GM12878 (cell line): Measurements from ENCODE around the gene SHROOM1. TPM values are rescaled to one million over a fixed set of nuclear protein-coding genes. Genes with fewer than 3 reads are reported as not detected.

Experiments used
- ATAC-seq: fragments of 200-7000 bp; cut with Tn5 transposase; 3 replicates; pipeline ENCODE4 v1.9.1; 2020; ENCODE audit warnings: mild to moderate bottlenecking, moderate library complexity
- BruUV-seq: library from RNA; stranded (reverse); fragments of 400-500 nt; replicated peaks from 2 replicates; lab custom pipeline; 2021; lab: Mats Ljungman, UMichigan
- CTCF ChIA-PET: fragments of 300-600 bp; sonication (Branson Sonifier 250); formaldehyde crosslinking; extraction: SDS; loops from one replicate; lab custom pipeline; 2021; ENCODE audit warnings: inconsistent platforms; lab: Yijun Ruan, JAX
- POLR2A ChIA-PET: fragments of 350-600 bp; formaldehyde crosslinking; extraction: SDS; loops from one replicate; lab custom pipeline; 2021; ENCODE audit warnings: inconsistent platforms; lab: Charles Lee
- RAD21 ChIA-PET: fragments of 300-600 bp; sonication (Branson Sonifier 250); formaldehyde crosslinking; loops from one replicate; lab custom pipeline; 2023; ENCODE audit warnings: antibody characterized with exemption; ENCODE audit not compliant: unreplicated experiment; lab: Charles Lee
- SMC1A ChIA-PET: fragments of 300-600 bp; sonication (Branson Sonifier 250); formaldehyde crosslinking; loops from one replicate; lab custom pipeline; 2023; ENCODE audit not compliant: unreplicated experiment, uncharacterized antibody; lab: Charles Lee
- DNase-seq: peaks from one replicate; pipeline ENCODE4 v3.0.0-alpha.2; 2011; ENCODE audit warnings: low read depth, low spot score
- FAIRE-seq: peaks from 3 replicates; lab custom pipeline; 2011; peaks lifted over from hg19 to GRCh38; lab: Jason Lieb, UNC
- H2AFZ ChIP-seq: 2 replicates; pipeline ENCODE4 v1.6.0; 2011; ENCODE audit warnings: low read depth, low read length, control low read depth; ENCODE audit not compliant: control insufficient read depth
- H3K27ac ChIP-seq: 2 replicates; pipeline ENCODE4 v1.5.1; 2011; ENCODE audit warnings: control low read depth; ENCODE audit not compliant: control insufficient read depth, insufficient read depth
- H3K27me3 ChIP-seq, 2 experiments: replicated peaks in 1 of 2; 2 replicates each; pipeline versions ENCODE4 v1.6.0 to v1.6.1; 2011; ENCODE audit warnings: low read length in 1 of 2; ENCODE audit not compliant: control insufficient read depth in 2 of 2, insufficient read depth in 2 of 2
- H3K36me3 ChIP-seq, 2 experiments: 2 replicates each; pipeline ENCODE4 v1.5.1; 2011; ENCODE audit warnings: low read length in 1 of 2; ENCODE audit not compliant: control insufficient read depth in 2 of 2, insufficient read depth in 2 of 2
- H3K4me1 ChIP-seq: 2 replicates; pipeline ENCODE4 v1.6.1; 2011; ENCODE audit warnings: mild to moderate bottlenecking, low read length, moderate library complexity, mixed read lengths; ENCODE audit not compliant: control insufficient read depth, insufficient read depth
- H3K4me2 ChIP-seq: 2 replicates; pipeline ENCODE4 v1.6.0; 2011; ENCODE audit warnings: control low read depth; ENCODE audit not compliant: control insufficient read depth, insufficient read depth
- H3K4me3 ChIP-seq: fragments of 200-600 bp; sonication (generic); 2 replicates; pipeline ENCODE4 v1.5.1; 2016
- H3K79me2 ChIP-seq: 2 replicates; pipeline ENCODE4 v1.6.0; 2011; ENCODE audit warnings: low read length; ENCODE audit not compliant: control insufficient read depth, insufficient read depth
- H3K9ac ChIP-seq: 2 replicates; pipeline ENCODE4 v1.8.0; 2011; ENCODE audit warnings: low read length, control low read depth, mixed read lengths; ENCODE audit not compliant: control insufficient read depth, insufficient read depth
- H3K9me3 ChIP-seq: replicated peaks from 3 replicates; pipeline ENCODE4 v1.5.1; 2011; ENCODE audit warnings: mild to moderate bottlenecking, low read length; ENCODE audit not compliant: control insufficient read depth, insufficient read depth
- H4K20me1 ChIP-seq: 2 replicates; pipeline ENCODE4 v1.6.0; 2011; ENCODE audit not compliant: control insufficient read depth, insufficient read depth
- KDM1A ChIP-seq: fragments of 200-600 bp; sonication (generic); IDR thresholded peaks from 2 replicates; pipeline ENCODE4 v1.6.1; 2016; ENCODE audit warnings: borderline replicate concordance
- KLF5 ChIP-seq: fragments of 450-650 bp; IDR thresholded peaks from 2 replicates; pipeline ENCODE4 v1.6.1; 2014; ENCODE audit warnings: mild to moderate bottlenecking; ENCODE audit not compliant: partially characterized antibody
- RELA ChIP-seq: fragments of 450-650 bp; IDR thresholded peaks from 2 replicates; pipeline ENCODE4 v1.8.0; 2014; ENCODE audit warnings: borderline replicate concordance; ENCODE audit not compliant: partially characterized antibody
- SP1 ChIP-seq: IDR thresholded peaks from one replicate; pipeline ENCODE4 v1.6.1; 2011; ENCODE audit warnings: low read depth, low read length
- WRNIP1 ChIP-seq: IDR thresholded peaks from 2 replicates; pipeline ENCODE4 v1.6.1; 2011; ENCODE audit warnings: low read depth, low read length, improper control_type of control experiment, borderline replicate concordance
- WGBS: methylation state at CpG from one replicate; pipeline ENCODE4 v1.1.6; 2016; ENCODE audit warnings: low lambda C conversion rate; ENCODE audit not compliant: insufficient replicate concordance, insufficient coverage; ENCODE audit errors: missing lambda C conversion rate; 5-methylcytosine and 5-hydroxymethylcytosine counted together
- in situ Hi-C: fragments of 300-500 bp; cut with MboI; formaldehyde crosslinking; loops from 9 replicates; pipeline ENCODE4 v1.14.3; 2018; ENCODE audit warnings: mixed read lengths
- intact Hi-C: fragments of 100-400 bp; cut with micrococcal nuclease; formaldehyde crosslinking; loops from one replicate; pipeline ENCODE4 v1.14.2; 2022; ENCODE audit not compliant: unreplicated experiment
- polyA plus RNA-seq, 11 experiments: library from polyadenylated mRNA; depleted of rRNA in 4 of 11; unstranded in 6 of 11; stranded (reverse) in 5 of 11; fragments of >200 nt; fragmentation: Nextera tagmentation in 4 of 11; fragmentation: Illumina TruSeq in 1 of 11; extraction: Ambion mirVana in 4 of 11; extraction: Trizol in 1 of 11; gene quantifications; 1 replicate in 1 of 11; 2 replicates in 10 of 11; pipeline versions ENCODE4 v1.2.1 to v1.2.3, GENCODE V29; 2011 to 2016; ENCODE audit warnings: inconsistent platforms in 2 of 11, missing spikeins in 2 of 11, low read depth in 1 of 11
- total RNA-seq, 4 experiments: library from RNA; depleted of rRNA in 3 of 4; stranded (reverse); fragments of >200 nt in 3 of 4; fragmentation: Illumina TruSeq in 1 of 4; extraction: Trizol in 1 of 4; gene quantifications; 2 replicates each; pipeline versions ENCODE4 v1.2.1 to v1.2.3, GENCODE V29; 2013 to 2021
- TF ChIP-seq, protein P1 (sequence below): fragments of 450-650 bp; IDR thresholded peaks from 2 replicates; pipeline ENCODE4 v1.6.1; 2017; ENCODE audit warnings: mild to moderate bottlenecking, moderate library complexity
- TF ChIP-seq, protein P2 (sequence below): IDR thresholded peaks from 2 replicates; pipeline ENCODE4 v1.6.1; 2012; ENCODE audit warnings: low read depth, low read length, improper control_type of control experiment
- TF ChIP-seq, protein P3 (sequence below): IDR thresholded peaks from 2 replicates; pipeline ENCODE4 v1.6.1; 2012; ENCODE audit warnings: improper control_type of control experiment, low read depth, low read length; ENCODE audit not compliant: insufficient replicate concordance
- TF ChIP-seq, protein P4 (sequence below): fragments of 450-650 bp; IDR thresholded peaks from 2 replicates; pipeline ENCODE4 v1.6.1; 2017; ENCODE audit warnings: low read depth, mild to moderate bottlenecking, moderate library complexity

SHROOM1 gene
- total and polyA plus RNA-seq, 10 of the 15 experiments (the other 5 are each of a cell fraction or from before 2014, with no cell fraction given) = 0.05 to 3.9 (median 1.3) TPM

DNA sequence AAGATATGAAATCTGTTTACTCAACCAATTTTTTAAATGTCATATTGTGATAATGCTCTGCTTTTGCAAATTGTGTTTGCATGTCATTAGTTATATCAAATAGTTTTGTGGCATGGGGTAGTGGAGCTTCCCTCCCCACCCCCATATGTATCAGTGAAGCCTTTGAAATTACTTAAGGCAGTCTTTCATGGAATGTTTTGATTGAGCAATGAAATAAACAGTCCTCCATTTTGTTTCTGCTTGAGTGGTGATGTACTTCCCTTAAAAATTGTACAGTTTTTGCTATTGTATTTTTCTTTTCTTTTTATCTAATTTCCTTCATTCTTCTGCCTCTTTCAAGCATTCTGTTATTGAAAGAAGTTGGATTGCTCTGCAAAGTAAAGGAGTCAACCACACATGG is 13.9 kb downstream of the SHROOM1 start (continued):
- TF ChIP-seq, protein P1, sequence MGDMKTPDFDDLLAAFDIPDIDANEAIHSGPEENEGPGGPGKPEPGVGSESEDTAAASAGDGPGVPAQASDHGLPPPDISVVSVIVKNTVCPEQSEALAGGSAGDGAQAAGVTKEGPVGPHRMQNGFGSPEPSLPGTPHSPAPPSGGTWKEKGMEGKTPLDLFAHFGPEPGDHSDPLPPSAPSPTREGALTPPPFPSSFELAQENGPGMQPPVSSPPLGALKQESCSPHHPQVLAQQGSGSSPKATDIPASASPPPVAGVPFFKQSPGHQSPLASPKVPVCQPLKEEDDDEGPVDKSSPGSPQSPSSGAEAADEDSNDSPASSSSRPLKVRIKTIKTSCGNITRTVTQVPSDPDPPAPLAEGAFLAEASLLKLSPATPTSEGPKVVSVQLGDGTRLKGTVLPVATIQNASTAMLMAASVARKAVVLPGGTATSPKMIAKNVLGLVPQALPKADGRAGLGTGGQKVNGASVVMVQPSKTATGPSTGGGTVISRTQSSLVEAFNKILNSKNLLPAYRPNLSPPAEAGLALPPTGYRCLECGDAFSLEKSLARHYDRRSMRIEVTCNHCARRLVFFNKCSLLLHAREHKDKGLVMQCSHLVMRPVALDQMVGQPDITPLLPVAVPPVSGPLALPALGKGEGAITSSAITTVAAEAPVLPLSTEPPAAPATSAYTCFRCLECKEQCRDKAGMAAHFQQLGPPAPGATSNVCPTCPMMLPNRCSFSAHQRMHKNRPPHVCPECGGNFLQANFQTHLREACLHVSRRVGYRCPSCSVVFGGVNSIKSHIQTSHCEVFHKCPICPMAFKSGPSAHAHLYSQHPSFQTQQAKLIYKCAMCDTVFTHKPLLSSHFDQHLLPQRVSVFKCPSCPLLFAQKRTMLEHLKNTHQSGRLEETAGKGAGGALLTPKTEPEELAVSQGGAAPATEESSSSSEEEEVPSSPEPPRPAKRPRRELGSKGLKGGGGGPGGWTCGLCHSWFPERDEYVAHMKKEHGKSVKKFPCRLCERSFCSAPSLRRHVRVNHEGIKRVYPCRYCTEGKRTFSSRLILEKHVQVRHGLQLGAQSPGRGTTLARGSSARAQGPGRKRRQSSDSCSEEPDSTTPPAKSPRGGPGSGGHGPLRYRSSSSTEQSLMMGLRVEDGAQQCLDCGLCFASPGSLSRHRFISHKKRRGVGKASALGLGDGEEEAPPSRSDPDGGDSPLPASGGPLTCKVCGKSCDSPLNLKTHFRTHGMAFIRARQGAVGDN = no peak

DNA sequence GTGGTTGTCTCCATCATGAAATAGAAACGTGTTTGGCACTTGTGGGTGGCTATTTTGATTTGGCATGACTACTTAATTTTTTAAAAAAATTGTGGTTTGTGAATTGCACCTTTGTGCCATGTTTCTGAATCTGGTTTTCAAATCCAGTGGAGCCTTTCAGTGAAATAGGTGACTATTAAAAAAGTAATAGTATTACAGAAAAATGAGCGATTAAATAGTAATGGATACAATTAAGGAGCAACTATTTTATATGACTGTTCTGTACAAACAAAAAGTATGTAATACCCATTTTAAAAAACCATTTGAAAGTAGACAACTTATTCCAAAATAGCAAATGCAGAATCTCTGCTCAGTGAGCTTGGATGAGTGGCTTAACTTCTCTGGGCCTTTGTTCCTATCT is 14.4 kb downstream of the SHROOM1 start:
- FAIRE-seq = no peak
- no peak for TF ChIP-seq KDM1A
- TF ChIP-seq, protein P2, sequence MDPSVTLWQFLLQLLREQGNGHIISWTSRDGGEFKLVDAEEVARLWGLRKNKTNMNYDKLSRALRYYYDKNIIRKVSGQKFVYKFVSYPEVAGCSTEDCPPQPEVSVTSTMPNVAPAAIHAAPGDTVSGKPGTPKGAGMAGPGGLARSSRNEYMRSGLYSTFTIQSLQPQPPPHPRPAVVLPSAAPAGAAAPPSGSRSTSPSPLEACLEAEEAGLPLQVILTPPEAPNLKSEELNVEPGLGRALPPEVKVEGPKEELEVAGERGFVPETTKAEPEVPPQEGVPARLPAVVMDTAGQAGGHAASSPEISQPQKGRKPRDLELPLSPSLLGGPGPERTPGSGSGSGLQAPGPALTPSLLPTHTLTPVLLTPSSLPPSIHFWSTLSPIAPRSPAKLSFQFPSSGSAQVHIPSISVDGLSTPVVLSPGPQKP = no peak
- TF ChIP-seq SP1 = no peak
- TF ChIP-seq WRNIP1 = no peak
- no peak for TF ChIP-seq RELA
- TF ChIP-seq KLF5 = no peak
- TF ChIP-seq, protein P3, sequence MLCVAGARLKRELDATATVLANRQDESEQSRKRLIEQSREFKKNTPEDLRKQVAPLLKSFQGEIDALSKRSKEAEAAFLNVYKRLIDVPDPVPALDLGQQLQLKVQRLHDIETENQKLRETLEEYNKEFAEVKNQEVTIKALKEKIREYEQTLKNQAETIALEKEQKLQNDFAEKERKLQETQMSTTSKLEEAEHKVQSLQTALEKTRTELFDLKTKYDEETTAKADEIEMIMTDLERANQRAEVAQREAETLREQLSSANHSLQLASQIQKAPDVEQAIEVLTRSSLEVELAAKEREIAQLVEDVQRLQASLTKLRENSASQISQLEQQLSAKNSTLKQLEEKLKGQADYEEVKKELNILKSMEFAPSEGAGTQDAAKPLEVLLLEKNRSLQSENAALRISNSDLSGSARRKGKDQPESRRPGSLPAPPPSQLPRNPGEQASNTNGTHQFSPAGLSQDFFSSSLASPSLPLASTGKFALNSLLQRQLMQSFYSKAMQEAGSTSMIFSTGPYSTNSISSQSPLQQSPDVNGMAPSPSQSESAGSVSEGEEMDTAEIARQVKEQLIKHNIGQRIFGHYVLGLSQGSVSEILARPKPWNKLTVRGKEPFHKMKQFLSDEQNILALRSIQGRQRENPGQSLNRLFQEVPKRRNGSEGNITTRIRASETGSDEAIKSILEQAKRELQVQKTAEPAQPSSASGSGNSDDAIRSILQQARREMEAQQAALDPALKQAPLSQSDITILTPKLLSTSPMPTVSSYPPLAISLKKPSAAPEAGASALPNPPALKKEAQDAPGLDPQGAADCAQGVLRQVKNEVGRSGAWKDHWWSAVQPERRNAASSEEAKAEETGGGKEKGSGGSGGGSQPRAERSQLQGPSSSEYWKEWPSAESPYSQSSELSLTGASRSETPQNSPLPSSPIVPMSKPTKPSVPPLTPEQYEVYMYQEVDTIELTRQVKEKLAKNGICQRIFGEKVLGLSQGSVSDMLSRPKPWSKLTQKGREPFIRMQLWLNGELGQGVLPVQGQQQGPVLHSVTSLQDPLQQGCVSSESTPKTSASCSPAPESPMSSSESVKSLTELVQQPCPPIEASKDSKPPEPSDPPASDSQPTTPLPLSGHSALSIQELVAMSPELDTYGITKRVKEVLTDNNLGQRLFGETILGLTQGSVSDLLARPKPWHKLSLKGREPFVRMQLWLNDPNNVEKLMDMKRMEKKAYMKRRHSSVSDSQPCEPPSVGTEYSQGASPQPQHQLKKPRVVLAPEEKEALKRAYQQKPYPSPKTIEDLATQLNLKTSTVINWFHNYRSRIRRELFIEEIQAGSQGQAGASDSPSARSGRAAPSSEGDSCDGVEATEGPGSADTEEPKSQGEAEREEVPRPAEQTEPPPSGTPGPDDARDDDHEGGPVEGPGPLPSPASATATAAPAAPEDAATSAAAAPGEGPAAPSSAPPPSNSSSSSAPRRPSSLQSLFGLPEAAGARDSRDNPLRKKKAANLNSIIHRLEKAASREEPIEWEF = no peak
- TF ChIP-seq, protein P4, sequence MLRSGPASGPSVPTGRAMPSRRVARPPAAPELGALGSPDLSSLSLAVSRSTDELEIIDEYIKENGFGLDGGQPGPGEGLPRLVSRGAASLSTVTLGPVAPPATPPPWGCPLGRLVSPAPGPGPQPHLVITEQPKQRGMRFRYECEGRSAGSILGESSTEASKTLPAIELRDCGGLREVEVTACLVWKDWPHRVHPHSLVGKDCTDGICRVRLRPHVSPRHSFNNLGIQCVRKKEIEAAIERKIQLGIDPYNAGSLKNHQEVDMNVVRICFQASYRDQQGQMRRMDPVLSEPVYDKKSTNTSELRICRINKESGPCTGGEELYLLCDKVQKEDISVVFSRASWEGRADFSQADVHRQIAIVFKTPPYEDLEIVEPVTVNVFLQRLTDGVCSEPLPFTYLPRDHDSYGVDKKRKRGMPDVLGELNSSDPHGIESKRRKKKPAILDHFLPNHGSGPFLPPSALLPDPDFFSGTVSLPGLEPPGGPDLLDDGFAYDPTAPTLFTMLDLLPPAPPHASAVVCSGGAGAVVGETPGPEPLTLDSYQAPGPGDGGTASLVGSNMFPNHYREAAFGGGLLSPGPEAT = no peak

More for the DNA sequence above, 14.4 kb downstream of the SHROOM1 start:
- Histone ChIP-seq H3K4me3 (no peak overlapping the region), H3K9ac (no peak overlapping the region), H3K27me3 (peaks cover 0 to 11% of the 10 kb centered on the region in 2 experiments; a peak in 2 of 4 replicates), H2AFZ (no peak overlapping the region), H3K36me3 (no peaks in the 10 kb centered on the region), H4K20me1 (no peaks in the 10 kb centered on the region), H3K79me2 (no peaks in the 10 kb centered on the region), H3K4me1 (no peaks in the 10 kb centered on the region; the same call in 1 of the 2 replicates), H3K27ac (no peak overlapping the region), H3K4me2 (no peak overlapping the region), H3K9me3 (no peaks in the 10 kb centered on the region; the same call in 2 of the 3 replicates)
- SMC1A ChIA-PET = interaction anchor here (0.6 to 10.9 kb wide), 5 partner anchors 7 to 183 kb away, joined by 3 to 129 read pairs (median 5); no protein-coding TSS in a partner anchor
- ATAC-seq (no peak), DNase-seq (no peak)
- in situ Hi-C loops = loop anchor here (5.0 kb wide), 1 partner anchor 429 kb away; no protein-coding TSS in a partner anchor
- no TSS peak for BruUV-seq
- POLR2A ChIA-PET = interaction anchor here (6.2 kb wide), 1 partner anchor 9 kb away, joined by 41 read pairs; no protein-coding TSS in a partner anchor
- intact Hi-C loops = no loop called here
- 52% methylated on average over 2 of the region's 2 CpGs for WGBS
- RAD21 ChIA-PET = interaction anchor here (2.3 to 7.7 kb wide), 2 partner anchors 7 to 65 kb away, joined by 11 to 106 read pairs; no protein-coding TSS in a partner anchor
- CTCF ChIA-PET = interaction anchor here (1.2 to 7.7 kb wide), 3 partner anchors 8 to 61 kb away, joined by 4 to 159 read pairs (median 136); no protein-coding TSS in a partner anchor
